ENCODE measurements around the gene WWP2.
A peak's percentile ranks its signal among the peaks of the same experiment; 100 is the strongest.
"Not testable (repeated sequence)": the region's sequence is repeated elsewhere in the genome, so short reads cannot be mapped to it uniquely, and the experiment has no call there.

Gene WWP2

GRCh38 chr16:69761983-69762813, at the start of gene WWP2:
Gene WWP2, plus strand, starts transcription at chr16:69762332. Its CDS starts 24,679 bp downstream, at chr16:69787011.
- DNase-seq (ENCODE audit: low read depth in 2 of 3, low spot score in 2 of 3) = peak; percentile 49 to 63 (median 54)

- DNase-seq (ENCODE audit: low read depth in 2 of 3, low spot score in 2 of 3) = no peak
Measured at GRCh38 chr16:69712914-69713581, 49.1 kb upstream of the WWP2 start.

- DNase-seq (ENCODE audit: low read depth in 2 of 3, low spot score in 2 of 3) = no peak
Measured at GRCh38 chr16:69717066-69717465, 45.1 kb upstream of the WWP2 start.

GRCh38 chr16:69718111-69718764, 43.9 kb upstream of the WWP2 start:
- no peak for DNase-seq (ENCODE audit: low read depth in 2 of 3, low spot score in 2 of 3)

- DNase-seq (ENCODE audit: low read depth in 2 of 3, low spot score in 2 of 3) = no peak
Measured at GRCh38 chr16:69720822-69721430, 41.2 kb upstream of the WWP2 start.

- no peak for DNase-seq (ENCODE audit: low read depth in 2 of 3, low spot score in 2 of 3)
Measured at GRCh38 chr16:69721441-69721957, 40.6 kb upstream of the WWP2 start.

GRCh38 chr16:69724414-69724873, 37.7 kb upstream of the WWP2 start:
- DNase-seq (ENCODE audit: low read depth in 2 of 3, low spot score in 2 of 3) = no peak

GRCh38 chr16:69724981-69725479, 37.1 kb upstream of the WWP2 start:
- DNase-seq (ENCODE audit: low read depth in 2 of 3, low spot score in 2 of 3) = no peak

GRCh38 chr16:69725480-69726312, 36.4 kb upstream of the WWP2 start:
- DNase-seq (ENCODE audit: low read depth in 2 of 3, low spot score in 2 of 3) = no peak

GRCh38 chr16:69726313-69727060, 35.6 kb upstream of the WWP2 start, which contains the start of gene NQO1:
Gene NQO1, minus strand, starts transcription at chr16:69726560. Its CDS starts 121 bp downstream, at chr16:69726439.
- peak; percentile 82 to 85 (median 82) for DNase-seq (ENCODE audit: low read depth in 2 of 3, low spot score in 2 of 3)

- no peak for DNase-seq (ENCODE audit: low read depth in 2 of 3, low spot score in 2 of 3)
Measured at GRCh38 chr16:69727916-69728270, 34.2 kb upstream of the WWP2 start.

- not testable (repeated sequence) for DNase-seq (ENCODE audit: low read depth in 2 of 3, low spot score in 2 of 3)
Measured at GRCh38 chr16:69729030-69729429, 33.1 kb upstream of the WWP2 start.

GRCh38 chr16:69731280-69731679, 30.9 kb upstream of the WWP2 start:
- DNase-seq (ENCODE audit: low read depth in 2 of 3, low spot score in 2 of 3) = not testable (repeated sequence)

GRCh38 chr16:69732101-69732500, 30.0 kb upstream of the WWP2 start:
- no peak for DNase-seq (ENCODE audit: low read depth in 2 of 3, low spot score in 2 of 3)

- no peak for DNase-seq (ENCODE audit: low read depth in 2 of 3, low spot score in 2 of 3)
Measured at GRCh38 chr16:69741519-69741918, 20.6 kb upstream of the WWP2 start.

GRCh38 chr16:69741951-69742904, 19.9 kb upstream of the WWP2 start:
- DNase-seq (ENCODE audit: low read depth in 2 of 3, low spot score in 2 of 3) = no peak

- no peak for DNase-seq (ENCODE audit: low read depth in 2 of 3, low spot score in 2 of 3)
Measured at GRCh38 chr16:69744363-69745231, 17.5 kb upstream of the WWP2 start.
